HG03139 (cell line): Measurements from ENCODE around the gene ANXA8L1.
"Not testable (repeated sequence)": the region's sequence is repeated elsewhere in the genome, so short reads cannot be mapped to it uniquely, and the experiment has no call there.

Experiments
- ATAC-seq: cut with Tn5 transposase; IDR thresholded peaks from one replicate; pipeline ENCODE4 v1.9.1; 2021; ENCODE audit not compliant: unreplicated experiment

The ANXA8L1 gene

DNA sequence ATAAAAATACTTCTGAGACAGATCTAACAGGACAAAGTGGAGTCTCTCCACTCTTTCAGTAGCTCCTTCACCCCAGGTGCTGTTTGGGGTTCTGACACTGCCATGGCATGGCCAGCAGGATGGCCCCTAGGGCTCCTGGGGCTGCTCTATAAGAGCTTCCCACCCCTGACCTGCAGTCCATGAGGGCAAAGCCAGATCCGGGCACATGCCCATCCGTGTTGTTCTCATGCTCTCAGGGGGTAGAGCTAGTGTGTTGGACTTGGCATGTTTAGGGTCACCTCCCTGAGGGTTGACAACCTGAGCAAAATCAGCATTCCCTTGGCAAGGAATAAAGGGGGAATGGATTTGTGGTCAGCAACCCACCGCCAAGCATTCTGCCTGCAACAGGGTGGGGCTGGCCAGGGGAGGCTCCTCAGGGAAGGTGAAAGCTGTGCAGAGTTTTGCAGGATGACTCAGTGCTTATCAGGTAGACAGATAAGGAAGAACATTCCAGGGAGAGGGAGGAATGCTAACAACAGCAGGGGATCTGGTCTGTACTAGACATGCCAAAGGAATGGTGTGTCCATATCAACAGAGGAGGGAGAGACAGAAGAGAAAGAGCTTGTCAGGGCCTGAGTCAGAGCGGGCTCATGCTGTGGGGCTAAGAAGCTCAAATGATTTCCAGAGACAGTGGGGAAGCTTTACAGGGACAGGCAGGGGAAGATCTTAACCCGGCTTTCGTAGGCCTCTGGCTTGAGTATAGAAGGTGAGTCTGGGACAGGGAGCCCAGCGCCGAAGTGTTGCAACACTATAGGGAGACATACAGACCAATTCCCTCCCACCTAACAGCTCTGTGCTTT, 21.1 kb downstream of the ANXA8L1 start:
- not testable (repeated sequence) for ATAC-seq

DNA sequence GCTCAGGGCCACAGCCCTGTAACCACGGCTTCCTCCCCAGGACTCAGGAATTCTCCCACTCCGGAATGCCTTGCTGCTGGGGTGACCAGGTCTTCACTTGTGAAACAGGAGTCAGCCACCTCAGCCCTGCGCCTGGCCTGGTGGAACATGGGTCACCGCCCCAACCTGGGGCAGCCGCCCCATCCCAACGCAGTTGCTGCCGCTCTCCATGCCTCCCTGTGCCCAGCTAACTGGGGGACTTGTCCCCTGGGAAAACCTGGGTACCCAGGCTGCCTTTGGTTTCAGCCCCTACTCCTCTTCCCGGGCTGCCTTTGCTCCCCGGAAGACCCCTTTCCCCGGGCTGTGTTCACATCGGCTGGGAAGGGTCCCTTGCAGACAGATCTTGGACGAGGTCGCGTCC, 22.2 kb downstream of the ANXA8L1 start:
- ATAC-seq: not testable (repeated sequence)

- ATAC-seq: not testable (repeated sequence)
Measured at GRCh38 chr10:46398212-46398886, 22.8 kb downstream of the ANXA8L1 start.

DNA sequence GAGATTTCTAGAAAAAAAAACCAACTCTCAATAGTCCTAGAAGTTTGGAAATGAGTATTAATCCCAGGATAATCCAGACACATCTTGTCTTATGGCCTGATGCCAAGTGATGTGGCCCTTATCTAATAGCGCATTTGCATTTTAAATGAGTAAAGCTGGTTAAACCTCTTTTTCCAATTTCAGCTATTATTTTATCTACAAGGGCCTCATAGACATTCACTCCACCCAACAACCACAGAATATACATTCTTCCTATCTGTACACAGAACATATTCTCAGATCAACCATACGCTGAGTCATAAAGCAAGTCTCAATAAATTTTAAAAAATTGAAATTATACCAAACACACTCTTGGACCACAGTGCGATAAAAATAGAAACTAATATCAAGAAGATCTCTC, 34.0 kb downstream of the ANXA8L1 start:
- not testable (repeated sequence) for ATAC-seq

GRCh38 chr10:46411123-46411522, 35.5 kb downstream of the ANXA8L1 start:
- ATAC-seq: not testable (repeated sequence)

DNA sequence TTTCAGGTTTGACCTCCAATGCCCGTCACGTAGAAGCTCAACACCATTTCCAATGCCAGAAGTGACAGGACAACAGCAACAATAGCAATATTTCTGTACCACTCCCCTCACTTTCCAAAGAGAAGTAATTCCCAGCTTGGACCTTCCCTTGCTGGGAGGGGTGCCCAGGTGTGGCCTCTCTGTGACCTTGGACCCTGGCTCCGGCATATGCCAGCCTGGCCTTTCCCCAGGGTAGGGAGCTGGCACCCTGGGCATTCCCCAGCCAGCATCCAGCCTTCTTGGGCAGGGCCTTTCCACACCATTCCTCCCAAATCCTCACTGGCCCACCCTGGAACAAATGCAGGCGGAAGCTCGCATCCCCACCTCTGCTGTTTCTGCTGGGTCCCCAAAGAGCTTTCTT, 37.1 kb downstream of the ANXA8L1 start:
- not testable (repeated sequence) for ATAC-seq

GRCh38 chr10:46415291-46415690, 39.7 kb downstream of the ANXA8L1 start:
- ATAC-seq: not testable (repeated sequence)

DNA sequence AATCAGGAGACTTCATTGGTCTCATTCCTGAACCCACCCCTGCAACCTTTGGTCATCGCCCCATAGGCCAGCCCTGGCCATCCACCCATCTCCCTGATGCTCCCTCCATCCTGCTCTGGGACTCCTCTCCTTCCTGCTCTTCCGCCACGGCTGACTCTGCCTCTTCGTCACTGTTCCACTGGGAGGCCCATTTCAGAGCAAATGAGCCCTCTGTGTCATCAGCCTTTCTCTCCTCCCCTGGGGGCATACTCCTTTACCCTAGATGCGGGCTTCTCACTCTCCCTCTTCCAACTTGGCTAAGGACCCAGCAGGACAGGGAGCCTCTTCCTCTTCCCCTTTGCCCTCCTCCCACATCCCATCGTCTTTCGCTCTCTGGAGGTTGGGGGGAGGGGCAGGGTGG, 42.7 kb downstream of the ANXA8L1 start:
- ATAC-seq: not testable (repeated sequence)

- not testable (repeated sequence) for ATAC-seq
Measured at GRCh38 chr10:46419570-46420379, 44.2 kb downstream of the ANXA8L1 start.

GRCh38 chr10:46423550-46423949, 48.0 kb downstream of the ANXA8L1 start:
- not testable (repeated sequence) for ATAC-seq

- ATAC-seq: not testable (repeated sequence)
Measured at GRCh38 chr10:46440942-46441341, 65.4 kb downstream of the ANXA8L1 start.
